ENCODE results near the gene LAIR1.

The LAIR1 gene

GRCh38 chr19:54393381-54393780, 28.6 kb upstream of the LAIR1 start:
- DNase-seq: no peak
- intact Hi-C loops (cut with DNase I; ENCODE audit: low total_unique reads): no loop called here
- no peaks in the 10 kb centered on the region for H3K9me3 ChIP-seq
- no peaks in the 10 kb centered on the region for H3K4me1 ChIP-seq
- no peak overlapping the region for H3K27ac ChIP-seq
- H3K4me3 ChIP-seq: no peak overlapping the region
- TF ChIP-seq CTCF (IDR thresholded peaks at IDR 0.05): no peak
- H3K36me3 ChIP-seq: no peaks in the 10 kb centered on the region
- peaks cover 0 to 45% of the 10 kb centered on the region in 2 donors for H3K27me3 ChIP-seq

GRCh38 chr19:54392105-54392504, 27.4 kb upstream of the LAIR1 start:
- DNase-seq: no peak

DNA sequence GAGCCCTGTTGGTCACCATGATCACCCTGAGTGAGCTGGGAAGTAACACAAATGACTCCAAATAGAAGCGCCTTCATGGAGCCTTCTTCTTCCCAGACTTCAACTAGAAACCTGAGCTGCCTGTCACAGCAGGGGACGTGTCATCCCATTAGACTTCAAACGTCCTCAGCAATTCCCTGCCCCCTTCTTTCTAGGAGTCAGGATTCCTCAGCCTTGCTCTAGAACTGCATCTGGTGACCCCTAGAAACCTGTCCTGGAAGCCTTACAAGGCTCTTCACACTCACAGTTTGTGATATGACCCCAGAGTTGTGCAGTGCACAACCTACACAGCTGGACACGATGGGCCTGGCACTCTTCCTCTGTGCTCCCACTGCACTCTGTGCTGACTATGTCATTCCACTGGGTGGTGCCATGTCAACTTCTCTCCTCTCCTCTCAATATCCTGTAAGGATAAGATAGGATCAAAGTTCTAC, 26.9 kb upstream of the LAIR1 start:
- DNase-seq: no peak
- H3K4me1 ChIP-seq: peaks cover 0 to 4% (median 0%) of the 10 kb centered on the region in 4 donors
- no peaks in the 10 kb centered on the region for H3K36me3 ChIP-seq
- H3K4me3 ChIP-seq: no peak overlapping the region
- H3K27me3 ChIP-seq: peaks cover 0 to 56% of the 10 kb centered on the region in 2 donors
- no peak overlapping the region for H3K27ac ChIP-seq
- intact Hi-C loops (cut with DNase I; ENCODE audit: low total_unique reads): no loop called here
- H3K9me3 ChIP-seq: no peaks in the 10 kb centered on the region
- TF ChIP-seq CTCF (IDR thresholded peaks at IDR 0.05): no peak

More at GRCh38 chr19:54392105-54392504, 27.4 kb upstream of the LAIR1 start:
- no peak overlapping the region for H3K4me3 ChIP-seq
- H3K9me3 ChIP-seq: no peaks in the 10 kb centered on the region
- no peaks in the 10 kb centered on the region for H3K36me3 ChIP-seq
- intact Hi-C loops (cut with DNase I; ENCODE audit: low total_unique reads): no loop called here
- TF ChIP-seq CTCF (IDR thresholded peaks at IDR 0.05): no peak
- H3K27ac ChIP-seq: no peak overlapping the region
- H3K27me3 ChIP-seq: peaks cover 0 to 54% of the 10 kb centered on the region in 2 donors
- H3K4me1 ChIP-seq: peaks cover 0 to 4% (median 0%) of the 10 kb centered on the region in 4 donors

- no peak overlapping the region for H3K4me3 ChIP-seq
- H3K27ac ChIP-seq: no peak overlapping the region
- TF ChIP-seq CTCF (IDR thresholded peaks at IDR 0.05): peak; percentile 52
- intact Hi-C loops (cut with DNase I; ENCODE audit: low total_unique reads): no loop called here
- no peaks in the 10 kb centered on the region for H3K9me3 ChIP-seq
- H3K27me3 ChIP-seq: peaks cover 0 to 57% of the 10 kb centered on the region in 2 donors
- peaks cover 0 to 4% (median 0%) of the 10 kb centered on the region in 4 donors for H3K4me1 ChIP-seq
- no peaks in the 10 kb centered on the region for H3K36me3 ChIP-seq
- no peak for DNase-seq
Measured at GRCh38 chr19:54390942-54391577, 26.3 kb upstream of the LAIR1 start.

- DNase-seq: no peak
- Histone ChIP-seq H3K27me3 (peaks cover 0 to 55% of the 10 kb centered on the region in 2 donors), H3K36me3 (no peaks in the 10 kb centered on the region), H3K4me1 (peaks cover 0 to 4% (median 0%) of the 10 kb centered on the region in 4 donors), H3K9me3 (no peaks in the 10 kb centered on the region), H3K27ac (no peak overlapping the region), H3K4me3 (no peak overlapping the region)
- intact Hi-C loops (cut with DNase I; ENCODE audit: low total_unique reads): no loop called here
- TF ChIP-seq CTCF (IDR thresholded peaks at IDR 0.05): no peak
Measured at GRCh38 chr19:54389553-54389952, 24.8 kb upstream of the LAIR1 start.
